A673 (cell line): Measurements from ENCODE around the gene DENND2D.

Source experiments
- CTCF ChIP-seq: fragments of 300-800, 200-600 bp; sonication (generic); conservative IDR thresholded peaks from 2 replicates; pipeline ENCODE4 v1.5.1; 2017; ENCODE audit warnings: low read depth, mild to moderate bottlenecking, antibody characterized with exemption, low read length, moderate library complexity, mixed read lengths
- EZH2 ChIP-seq: fragments of 200-600 bp; sonication (generic); IDR thresholded peaks from 2 replicates; pipeline ENCODE4 v1.6.1; 2017; ENCODE audit warnings: borderline replicate concordance, low read depth, mild to moderate bottlenecking, mixed read lengths, antibody characterized with exemption, low read length; ENCODE audit not compliant: poor library complexity, severe bottlenecking

- TF ChIP-seq CTCF (no peak), EZH2 (no peak)
Measured at GRCh38 chr1:111145542-111145941, 54.9 kb downstream of the DENND2D start.
